DMS153 treated with DMSO at 0.1 percent for 48 hours (cell line): ENCODE data around the gene KRTCAP2.
"Not testable (repeated sequence)": the region's sequence is repeated elsewhere in the genome, so short reads cannot be mapped to it uniquely, and the experiment has no call there.

Experiments
- DNase-seq: peaks from one replicate; lab custom pipeline; 2025; ENCODE audit not compliant: unreplicated experiment; lab: John Stamatoyannopoulos, UW

Gene KRTCAP2

GRCh38 chr1:155172732-155173477 is at the start of gene KRTCAP2:
Gene KRTCAP2 (minus strand): TSS chr1:155173304. CDS start chr1:155173224, 80 bp downstream.
- peak; percentile 99 for DNase-seq

- DNase-seq, result not testable (repeated sequence)
Measured at GRCh38 chr1:155220211-155220965, 47.3 kb upstream of the KRTCAP2 start.

- no peak for DNase-seq
Measured at GRCh38 chr1:155219592-155220031, 46.5 kb upstream of the KRTCAP2 start.

GRCh38 chr1:155218854-155219591 is 45.9 kb upstream of the KRTCAP2 start:
- peak; percentile 84 for DNase-seq

GRCh38 chr1:155214702-155215101 is 41.6 kb upstream of the KRTCAP2 start:
- not testable (repeated sequence) for DNase-seq

GRCh38 chr1:155212051-155212440 is 38.9 kb upstream of the KRTCAP2 start:
- not testable (repeated sequence) for DNase-seq

- DNase-seq, result not testable (repeated sequence)
Measured at GRCh38 chr1:155211381-155212050, 38.4 kb upstream of the KRTCAP2 start.

GRCh38 chr1:155210314-155211104 is 37.4 kb upstream of the KRTCAP2 start:
- DNase-seq, result no peak

GRCh38 chr1:155209312-155209721 is 36.2 kb upstream of the KRTCAP2 start:
- no peak for DNase-seq

GRCh38 chr1:155208541-155209311 is 35.6 kb upstream of the KRTCAP2 start, which contains the start of gene MTX1:
Gene MTX1 (plus strand): TSS chr1:155208695. CDS start chr1:155208805, 110 bp downstream.
- peak; percentile 90 for DNase-seq

GRCh38 chr1:155207806-155208540 is 34.9 kb upstream of the KRTCAP2 start, which contains the start of gene THBS3:
Gene THBS3 (minus strand): TSS chr1:155207897. CDS start chr1:155207876, 21 bp downstream.
- no peak for DNase-seq

- DNase-seq, result peak; percentile 85
Measured at GRCh38 chr1:155206891-155207805, 34.0 kb upstream of the KRTCAP2 start.

GRCh38 chr1:155205969-155206593 is 33.0 kb upstream of the KRTCAP2 start:
- no peak for DNase-seq

- no peak for DNase-seq
Measured at GRCh38 chr1:155205035-155205434, 31.9 kb upstream of the KRTCAP2 start.

- no peak for DNase-seq
Measured at GRCh38 chr1:155202731-155203515, 29.8 kb upstream of the KRTCAP2 start.

- DNase-seq, result no peak
Measured at GRCh38 chr1:155202198-155202597, 29.1 kb upstream of the KRTCAP2 start.
